Activated CD8-positive, alpha-beta memory T cell treated with anti-CD3 and anti-CD28 coated beads for 1 hour (primary cell): ENCODE data around the gene ZNF580.

Source experiments
- DNase-seq, 2 donors: peaks; one replicate each; pipeline ENCODE4 v3.0.0-alpha.2; 2020; ENCODE audit warnings: low read depth in 1 of 2; ENCODE audit errors: extremely low read depth in 1 of 2

Gene ZNF580

GRCh38 chr19:55658846-55659459 lies 18.2 kb downstream of the ZNF580 start:
- DNase-seq, result no peak

- DNase-seq, result no peak
Measured at GRCh38 chr19:55659822-55660221, 19.0 kb downstream of the ZNF580 start.

- DNase-seq, result no peak
Measured at GRCh38 chr19:55660404-55660803, 19.6 kb downstream of the ZNF580 start.

DNA sequence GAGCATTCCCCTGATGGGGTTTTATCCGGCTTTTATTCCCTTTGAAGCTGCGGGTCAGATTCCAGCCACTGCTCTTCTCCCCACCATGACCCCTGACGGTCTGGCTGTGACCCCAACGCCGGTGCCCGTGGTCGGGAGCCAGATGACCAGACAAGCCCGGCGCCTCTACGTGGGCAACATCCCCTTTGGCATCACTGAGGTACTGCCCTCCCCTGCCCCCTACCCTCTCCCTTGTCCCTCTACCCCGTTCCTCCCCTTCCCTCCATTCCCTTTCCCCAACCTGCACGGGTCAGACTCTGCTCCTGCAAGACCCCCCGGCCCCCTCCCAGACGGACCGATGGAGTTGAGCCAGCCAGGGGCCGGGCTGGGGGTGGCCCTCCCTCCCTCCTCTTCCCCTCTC lies 20.2 kb downstream of the ZNF580 start:
- no peak for DNase-seq

GRCh38 chr19:55661826-55662225 lies 21.0 kb downstream of the ZNF580 start:
- DNase-seq, result no peak

GRCh38 chr19:55663846-55664536 lies 23.2 kb downstream of the ZNF580 start:
- DNase-seq, result no peak

- no peak for DNase-seq
Measured at GRCh38 chr19:55666343-55667005, 25.7 kb downstream of the ZNF580 start.

DNA sequence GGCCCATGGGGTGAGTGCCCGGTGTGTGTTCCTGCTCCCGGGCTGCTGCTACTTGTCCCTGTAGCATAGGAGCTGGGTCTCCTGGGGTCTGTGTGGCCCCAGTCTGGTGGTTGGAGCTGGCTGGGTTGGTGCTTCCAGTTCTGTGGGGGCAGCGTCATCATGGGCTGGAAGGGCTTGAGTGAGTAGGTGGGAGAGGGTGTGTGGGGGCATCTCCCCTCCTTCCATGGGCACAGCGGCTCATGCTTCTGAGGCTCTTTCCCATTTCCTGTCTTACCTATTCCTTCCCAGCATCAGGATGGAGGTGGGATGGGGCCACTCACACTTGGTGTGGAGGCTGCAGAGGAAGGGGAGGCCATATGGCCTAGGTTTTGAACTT lies 26.2 kb downstream of the ZNF580 start:
- no peak for DNase-seq

GRCh38 chr19:55667511-55667910 lies 26.7 kb downstream of the ZNF580 start:
- DNase-seq, result no peak

DNA sequence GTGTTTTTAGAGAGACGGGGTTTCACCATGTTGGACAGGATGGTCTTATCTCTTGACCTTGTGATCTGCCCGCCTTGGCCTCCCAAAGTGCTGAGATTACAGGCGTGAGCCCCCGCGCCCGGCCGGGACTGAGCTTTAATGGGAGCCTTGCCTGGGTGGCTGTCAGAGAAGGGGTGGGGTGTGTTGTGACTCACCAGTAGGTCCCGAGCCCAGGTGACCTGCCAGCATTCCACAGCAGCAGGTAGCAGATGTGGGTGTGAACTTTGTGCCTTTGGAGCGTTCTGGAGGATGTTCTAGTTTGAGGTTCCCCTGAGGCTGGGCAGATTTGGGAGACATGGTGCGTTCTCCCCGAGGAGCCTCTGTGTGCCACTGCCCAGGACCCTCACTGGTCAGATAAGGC lies 27.2 kb downstream of the ZNF580 start:
- no peak for DNase-seq

DNA sequence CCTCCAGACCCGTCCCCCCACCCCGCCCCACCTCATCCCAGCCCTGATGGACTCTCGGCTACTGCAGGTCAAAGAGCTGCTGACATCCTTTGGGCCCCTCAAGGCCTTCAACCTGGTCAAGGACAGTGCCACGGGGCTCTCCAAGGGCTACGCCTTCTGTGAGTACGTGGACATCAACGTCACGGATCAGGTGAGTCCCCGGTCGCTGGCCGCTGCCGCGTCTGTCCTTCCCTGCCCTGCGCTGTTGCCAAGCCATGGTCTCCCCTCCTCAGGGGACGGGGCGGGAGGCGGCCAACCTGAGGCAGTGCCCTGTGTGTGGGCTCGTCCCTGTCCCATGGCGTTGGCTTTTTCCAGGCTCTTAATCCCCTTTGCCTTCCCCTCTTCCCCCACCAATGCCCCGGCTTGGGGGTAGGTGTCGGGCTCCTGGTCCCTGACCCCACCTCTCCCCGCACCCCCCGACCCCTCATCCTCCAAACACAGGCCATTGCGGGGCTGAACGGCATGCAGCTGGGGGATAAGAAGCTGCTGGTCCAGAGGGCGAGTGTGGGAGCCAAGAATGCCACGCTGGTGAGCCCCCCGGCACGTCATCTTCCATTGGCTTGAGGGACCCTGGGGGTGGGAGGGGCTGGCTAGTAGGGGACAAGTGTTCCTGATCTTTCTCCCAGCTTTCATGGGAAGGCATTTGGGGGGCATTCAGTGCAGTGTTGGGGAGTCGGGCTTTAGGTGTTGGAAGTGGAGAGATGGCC lies 28.0 kb downstream of the ZNF580 start:
- no peak for DNase-seq

GRCh38 chr19:55669418-55670279 lies 28.8 kb downstream of the ZNF580 start:
- DNase-seq, result no peak

DNA sequence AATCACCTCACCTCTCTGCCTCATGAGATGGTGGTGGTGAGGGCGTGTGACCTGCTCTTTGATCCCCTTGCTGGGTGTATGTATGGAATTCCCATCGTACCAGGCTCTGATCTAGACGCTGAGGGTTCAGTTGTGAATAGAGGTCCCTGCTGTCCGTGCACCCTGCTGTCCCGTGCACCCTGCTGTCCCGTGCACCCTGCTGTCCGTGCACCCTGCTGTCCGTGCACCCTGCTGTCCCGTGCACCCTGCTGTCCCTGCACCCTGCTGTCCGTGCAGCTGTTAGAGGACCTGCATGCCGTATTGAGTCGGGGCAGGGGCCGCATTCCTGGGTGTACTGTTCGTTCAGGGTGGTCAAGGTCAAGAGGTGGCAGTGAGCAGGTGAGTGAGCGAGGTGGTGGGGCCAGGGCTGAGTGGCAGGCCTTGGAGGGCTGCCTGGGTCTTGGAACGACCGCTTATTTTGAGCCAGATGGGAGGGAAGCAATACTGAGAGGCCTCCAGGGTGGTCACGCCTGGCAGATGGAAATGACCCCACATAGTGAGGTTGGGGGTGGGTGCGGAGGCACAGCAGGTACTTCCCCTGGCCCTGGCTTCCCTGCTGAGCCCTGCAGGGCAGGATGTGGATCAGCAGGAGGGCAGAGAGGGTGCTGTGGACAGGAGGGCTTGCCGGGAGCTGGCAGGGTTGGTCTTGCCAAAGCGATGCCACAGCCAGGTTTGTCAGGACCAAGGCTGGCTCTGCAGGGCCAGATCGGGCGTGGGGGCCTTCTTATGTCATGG lies 29.7 kb downstream of the ZNF580 start:
- no peak for DNase-seq

DNA sequence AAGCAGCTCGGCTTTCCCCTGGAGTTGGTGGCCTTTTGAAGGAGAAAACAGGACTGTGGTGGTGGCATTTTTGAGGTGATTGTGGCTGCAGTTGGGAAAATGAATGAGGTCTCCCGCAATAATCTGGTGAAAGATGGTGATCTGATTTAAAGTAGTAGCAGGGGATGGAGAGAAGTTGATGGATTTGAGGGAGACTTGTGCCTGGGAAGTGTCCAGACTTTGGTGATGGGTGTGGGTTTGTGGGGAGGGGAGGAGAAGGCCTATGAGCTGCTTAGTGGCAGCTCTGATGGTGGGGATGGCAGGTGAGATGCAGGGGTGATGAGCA lies 30.2 kb downstream of the ZNF580 start:
- DNase-seq, result no peak

DNA sequence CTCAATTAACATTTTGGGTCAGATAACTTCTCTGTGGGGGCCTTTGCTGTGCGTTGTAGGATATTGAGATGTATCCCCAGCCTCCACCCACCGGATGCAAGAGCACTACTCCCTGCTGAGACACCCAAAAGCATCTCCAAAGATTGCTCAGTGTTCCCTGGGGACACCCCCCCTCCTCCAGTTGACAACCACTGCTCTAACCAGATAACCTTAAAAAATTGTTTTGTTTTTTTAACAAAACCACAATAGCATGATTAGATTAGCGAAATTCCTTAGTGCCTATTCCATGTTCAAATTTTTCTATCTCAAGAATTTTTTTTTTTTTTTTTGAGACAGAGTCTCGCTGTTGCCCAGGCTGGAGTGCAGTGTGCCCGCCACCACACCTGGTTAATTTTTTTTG lies 31.6 kb downstream of the ZNF580 start:
- DNase-seq, result no peak

DNA sequence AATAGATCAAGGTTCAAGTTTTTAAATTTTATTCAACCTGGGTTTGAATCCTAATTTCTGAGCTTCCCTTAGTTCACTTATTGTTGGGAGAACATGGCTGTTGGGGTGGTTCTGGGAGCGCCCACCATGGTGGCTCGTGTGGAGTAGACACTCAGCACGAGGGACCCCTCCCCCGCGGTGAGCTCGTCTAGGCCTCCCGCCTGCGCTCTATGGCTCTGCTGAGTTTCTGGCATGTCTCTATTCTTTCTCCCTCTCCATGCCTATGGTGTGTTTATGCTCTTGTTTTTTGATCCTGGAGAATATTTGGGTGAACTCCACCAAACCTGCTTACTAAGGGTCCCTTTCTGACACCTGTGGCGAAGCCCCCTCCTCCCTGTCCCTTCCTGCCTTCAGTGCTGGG lies 32.7 kb downstream of the ZNF580 start:
- DNase-seq, result no peak

DNA sequence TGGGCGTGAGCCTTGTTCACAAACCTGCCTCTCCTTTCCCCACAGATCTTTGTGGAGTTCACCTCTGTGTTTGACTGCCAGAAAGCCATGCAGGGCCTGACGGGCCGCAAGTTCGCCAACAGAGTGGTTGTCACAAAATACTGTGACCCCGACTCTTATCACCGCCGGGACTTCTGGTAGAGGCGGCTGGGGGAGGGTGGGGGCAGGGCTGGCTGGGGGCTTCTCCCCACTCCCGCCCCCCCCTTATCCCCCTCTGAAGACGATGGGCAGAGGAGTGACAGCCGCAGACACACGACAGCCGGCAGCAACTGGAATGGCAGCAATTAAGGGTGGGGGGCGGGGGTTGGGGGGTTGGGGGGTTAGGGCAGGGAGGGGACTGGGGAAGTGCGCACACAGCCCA lies 33.1 kb downstream of the ZNF580 start:
- no peak for DNase-seq

DNA sequence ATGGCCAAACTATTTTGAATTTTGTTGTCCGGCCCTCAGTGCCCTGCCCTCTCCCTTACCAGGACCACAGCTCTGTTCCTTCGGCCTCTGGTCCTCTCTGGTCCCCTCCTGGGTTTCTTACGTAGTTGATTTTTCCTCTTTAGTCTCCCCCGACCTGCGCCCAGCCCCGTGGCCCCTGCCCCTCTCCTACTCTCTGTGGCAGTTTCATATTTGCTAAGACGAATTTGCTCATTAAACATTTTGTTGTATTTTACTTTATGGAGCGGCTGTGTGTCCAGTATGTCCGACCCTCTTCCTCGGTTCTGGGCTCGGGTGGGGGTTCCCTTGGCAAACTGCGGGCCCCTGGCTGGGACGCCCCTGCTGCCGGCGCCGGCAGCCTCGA lies 33.6 kb downstream of the ZNF580 start:
- DNase-seq, result no peak

- peak; percentile 93 to 96 for DNase-seq
Measured at GRCh38 chr19:55674841-55675660, 34.2 kb downstream of the ZNF580 start, which contains the start of gene EPN1. TSS of gene EPN1 (plus strand) at chr19:55675226. CDS start at chr19:55678628, 3,402 bp downstream.
